GM12801 (cell line): ENCODE results near the gene AMN1.

Source experiments
- TF ChIP-seq, protein P1 (sequence below): IDR thresholded peaks from one replicate; pipeline ENCODE4 v1.5.1; 2011; ENCODE audit warnings: control low read depth; ENCODE audit not compliant: insufficient read length; ENCODE audit errors: extremely low read depth

Gene AMN1

GRCh38 chr12:31759632-31760459, 31.0 kb upstream of the AMN1 start:
- TF ChIP-seq, protein P1, sequence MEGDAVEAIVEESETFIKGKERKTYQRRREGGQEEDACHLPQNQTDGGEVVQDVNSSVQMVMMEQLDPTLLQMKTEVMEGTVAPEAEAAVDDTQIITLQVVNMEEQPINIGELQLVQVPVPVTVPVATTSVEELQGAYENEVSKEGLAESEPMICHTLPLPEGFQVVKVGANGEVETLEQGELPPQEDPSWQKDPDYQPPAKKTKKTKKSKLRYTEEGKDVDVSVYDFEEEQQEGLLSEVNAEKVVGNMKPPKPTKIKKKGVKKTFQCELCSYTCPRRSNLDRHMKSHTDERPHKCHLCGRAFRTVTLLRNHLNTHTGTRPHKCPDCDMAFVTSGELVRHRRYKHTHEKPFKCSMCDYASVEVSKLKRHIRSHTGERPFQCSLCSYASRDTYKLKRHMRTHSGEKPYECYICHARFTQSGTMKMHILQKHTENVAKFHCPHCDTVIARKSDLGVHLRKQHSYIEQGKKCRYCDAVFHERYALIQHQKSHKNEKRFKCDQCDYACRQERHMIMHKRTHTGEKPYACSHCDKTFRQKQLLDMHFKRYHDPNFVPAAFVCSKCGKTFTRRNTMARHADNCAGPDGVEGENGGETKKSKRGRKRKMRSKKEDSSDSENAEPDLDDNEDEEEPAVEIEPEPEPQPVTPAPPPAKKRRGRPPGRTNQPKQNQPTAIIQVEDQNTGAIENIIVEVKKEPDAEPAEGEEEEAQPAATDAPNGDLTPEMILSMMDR = no peak

- TF ChIP-seq, protein P1 = no peak
Observed at GRCh38 chr12:31756977-31757420, 28.2 kb upstream of the AMN1 start.

GRCh38 chr12:31752450-31752849, 23.6 kb upstream of the AMN1 start:
- TF ChIP-seq, protein P1 = no peak

- TF ChIP-seq, protein P1 = no peak
Observed at GRCh38 chr12:31751085-31751484, 22.3 kb upstream of the AMN1 start.

- TF ChIP-seq, protein P1 = no peak
Observed at GRCh38 chr12:31750747-31751039, 21.9 kb upstream of the AMN1 start.

DNA sequence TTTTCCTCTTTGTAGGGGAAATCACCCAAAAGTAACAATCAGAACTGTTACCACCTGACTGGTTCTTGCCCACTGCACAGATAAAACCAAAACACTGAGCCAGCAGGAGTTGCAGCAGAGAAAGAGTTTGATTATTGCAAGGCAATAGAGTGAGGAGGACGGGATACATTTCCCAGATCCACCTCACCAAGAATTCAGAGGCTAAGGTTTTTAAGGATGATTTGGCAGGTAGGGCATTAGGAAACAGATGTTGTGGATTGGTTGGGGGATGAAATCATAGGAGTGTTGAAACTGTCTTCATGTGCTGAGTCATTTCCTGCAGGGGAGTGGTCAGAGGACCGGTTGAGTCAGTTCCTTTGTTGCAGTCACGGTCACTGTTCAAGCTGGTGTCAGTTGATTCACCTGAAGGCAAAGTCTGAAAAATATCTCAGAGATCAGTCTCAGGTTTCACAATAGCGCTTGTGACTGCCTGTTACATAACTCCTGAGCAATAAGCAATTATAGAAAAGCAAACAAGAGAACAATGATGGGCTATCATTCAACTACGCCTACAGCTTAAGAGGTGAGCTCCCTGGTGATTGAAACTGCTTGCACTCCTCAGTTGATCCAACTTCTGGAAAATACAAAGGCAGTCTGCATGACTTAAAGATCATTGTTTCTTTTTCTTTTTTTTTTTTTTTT, 20.3 kb upstream of the AMN1 start:
- TF ChIP-seq, protein P1 = no peak

DNA sequence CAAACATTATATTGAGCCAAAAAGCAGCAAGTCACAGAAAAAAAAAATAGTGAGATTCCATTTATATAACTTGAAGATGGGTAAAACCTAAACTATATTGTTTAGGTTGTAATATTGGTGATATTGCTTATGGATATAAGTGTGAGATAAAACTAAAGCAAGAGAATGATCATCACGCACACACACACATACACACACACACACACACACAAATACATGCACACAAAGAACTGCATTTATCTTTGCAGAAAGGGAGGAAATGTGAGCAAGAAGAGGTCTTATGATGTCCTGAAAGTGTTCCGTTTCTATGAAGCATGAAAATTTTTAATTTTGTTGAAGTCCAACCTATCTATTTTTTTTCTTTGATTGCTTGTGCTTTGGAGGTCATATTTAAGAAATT, 16.4 kb upstream of the AMN1 start:
- TF ChIP-seq, protein P1 = no peak
